T-helper 2 cell treated with Interferon-gamma antibody and Interleukin-4, amounts not matched to agents 5 μg/mL and 100 μg/mL, for 36 hours (primary cell): ENCODE results near the gene PEAR1.

Source experiments
- DNase-seq: peaks from one replicate; pipeline ENCODE4 v3.0.0; 2021; ENCODE audit warnings: low spot score
- H3K27ac Mint-ChIP-seq: one replicate; pipeline ENCODE4 v1.8.0; 2021; ENCODE audit warnings: mild to moderate bottlenecking, mixed read lengths
- H3K27me3 Mint-ChIP-seq: one replicate; pipeline ENCODE4 v1.8.0; 2021; ENCODE audit warnings: low read depth, mixed read lengths
- H3K36me3 Mint-ChIP-seq: one replicate; pipeline ENCODE4 v1.8.0; 2021; ENCODE audit warnings: low read depth, mixed read lengths
- H3K4me1 Mint-ChIP-seq: one replicate; pipeline ENCODE4 v1.8.0; 2021; ENCODE audit warnings: low read depth, mixed read lengths
- H3K4me3 Mint-ChIP-seq: one replicate; pipeline ENCODE4 v1.8.0; 2022; ENCODE audit warnings: mild to moderate bottlenecking, moderate library complexity, mixed read lengths
- H3K9me3 Mint-ChIP-seq: one replicate; pipeline ENCODE4 v1.8.0; 2021; ENCODE audit warnings: mixed read lengths

PEAR1 gene

GRCh38 chr1:156931974-156932710, 38.6 kb downstream of the PEAR1 start:
- Mint-ChIP-seq H3K4me3 (no peak overlapping the region), H3K9me3 (no peaks in the 10 kb centered on the region), H3K4me1 (peaks cover 11% of the 10 kb centered on the region), H3K36me3 (no peaks in the 10 kb centered on the region), H3K27me3 (peaks cover 45% of the 10 kb centered on the region), H3K27ac (no peak overlapping the region)
- no peak for DNase-seq

DNA sequence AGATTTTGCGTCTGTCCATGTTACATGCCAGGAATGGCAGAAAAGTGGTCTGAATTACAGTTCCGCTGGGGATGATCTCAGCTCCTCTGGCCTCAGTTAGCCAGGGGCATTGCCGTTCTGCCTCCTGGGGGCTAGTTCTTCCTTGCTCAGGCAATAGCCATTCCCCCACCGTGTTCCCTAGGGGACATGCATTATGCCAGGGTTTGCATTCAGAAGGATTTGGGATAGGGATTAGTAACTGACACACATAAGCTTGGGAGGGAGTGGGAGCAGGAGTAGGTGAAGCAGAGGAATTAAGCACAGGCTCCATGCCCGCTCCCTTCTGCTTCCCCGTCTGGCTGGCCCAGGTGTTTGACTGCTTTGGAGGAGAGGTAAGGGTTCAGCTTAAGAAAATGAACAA, 39.6 kb downstream of the PEAR1 start:
- peaks cover 36% of the 10 kb centered on the region for H3K27me3 Mint-ChIP-seq
- H3K9me3 Mint-ChIP-seq, result no peaks in the 10 kb centered on the region
- DNase-seq, result no peak
- H3K36me3 Mint-ChIP-seq, result no peaks in the 10 kb centered on the region
- H3K4me3 Mint-ChIP-seq, result no peak overlapping the region
- H3K4me1 Mint-ChIP-seq, result peaks cover 6% of the 10 kb centered on the region
- H3K27ac Mint-ChIP-seq, result no peak overlapping the region

- Mint-ChIP-seq H3K4me1 (peaks cover 4% of the 10 kb centered on the region), H3K36me3 (no peaks in the 10 kb centered on the region), H3K27ac (no peak overlapping the region), H3K9me3 (no peaks in the 10 kb centered on the region), H3K4me3 (no peak overlapping the region), H3K27me3 (peaks cover 16% of the 10 kb centered on the region)
- DNase-seq, result no peak
These were observed 42.1 kb downstream of the PEAR1 start for GRCh38 chr1:156935505-156936128.

- Mint-ChIP-seq H3K4me1 (peaks cover 4% of the 10 kb centered on the region), H3K9me3 (no peaks in the 10 kb centered on the region), H3K36me3 (peaks cover under 1% of the 10 kb centered on the region), H3K4me3 (no peak overlapping the region), H3K27me3 (peaks cover 10% of the 10 kb centered on the region), H3K27ac (no peak overlapping the region)
- DNase-seq, result no peak
These were observed 42.7 kb downstream of the PEAR1 start for GRCh38 chr1:156936191-156936590.

GRCh38 chr1:156936721-156937220, 43.3 kb downstream of the PEAR1 start:
- H3K9me3 Mint-ChIP-seq, result no peaks in the 10 kb centered on the region
- peaks cover 6% of the 10 kb centered on the region for H3K27me3 Mint-ChIP-seq
- no peak overlapping the region for H3K4me3 Mint-ChIP-seq
- no peak for DNase-seq
- no peak overlapping the region for H3K27ac Mint-ChIP-seq
- H3K36me3 Mint-ChIP-seq, result peaks cover 1% of the 10 kb centered on the region
- H3K4me1 Mint-ChIP-seq, result no peaks in the 10 kb centered on the region

GRCh38 chr1:156937883-156938282, 44.4 kb downstream of the PEAR1 start:
- no peak for DNase-seq
- peaks cover 4% of the 10 kb centered on the region for H3K27me3 Mint-ChIP-seq
- H3K9me3 Mint-ChIP-seq, result no peaks in the 10 kb centered on the region
- no peaks in the 10 kb centered on the region for H3K4me1 Mint-ChIP-seq
- H3K4me3 Mint-ChIP-seq, result no peak overlapping the region
- H3K36me3 Mint-ChIP-seq, result peaks cover 1% of the 10 kb centered on the region
- H3K27ac Mint-ChIP-seq, result no peak overlapping the region

DNA sequence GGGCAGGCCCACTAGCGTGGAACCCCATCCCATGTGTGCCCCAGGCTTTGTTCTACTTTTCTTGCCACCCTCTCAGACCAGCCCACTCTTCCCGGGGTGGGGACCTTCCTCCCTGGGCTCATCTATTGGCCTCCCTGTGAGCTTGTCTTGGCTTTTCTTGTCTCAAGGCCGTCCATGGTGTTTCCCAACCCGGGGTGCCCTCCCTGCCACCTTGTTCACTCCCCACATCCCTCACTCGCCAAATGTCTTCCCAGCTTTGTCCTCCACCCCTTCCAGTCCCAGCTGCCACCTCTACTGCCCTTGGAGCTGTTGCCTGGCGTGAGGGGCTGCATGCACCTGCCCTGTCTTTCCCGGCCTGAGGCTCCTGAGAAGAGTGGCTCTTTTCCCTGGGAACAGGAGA, 45.3 kb downstream of the PEAR1 start:
- DNase-seq, result no peak
- Mint-ChIP-seq H3K9me3 (no peaks in the 10 kb centered on the region), H3K4me3 (no peak overlapping the region), H3K27me3 (no peaks in the 10 kb centered on the region), H3K27ac (no peak overlapping the region), H3K36me3 (peaks cover 1% of the 10 kb centered on the region), H3K4me1 (no peaks in the 10 kb centered on the region)

DNA sequence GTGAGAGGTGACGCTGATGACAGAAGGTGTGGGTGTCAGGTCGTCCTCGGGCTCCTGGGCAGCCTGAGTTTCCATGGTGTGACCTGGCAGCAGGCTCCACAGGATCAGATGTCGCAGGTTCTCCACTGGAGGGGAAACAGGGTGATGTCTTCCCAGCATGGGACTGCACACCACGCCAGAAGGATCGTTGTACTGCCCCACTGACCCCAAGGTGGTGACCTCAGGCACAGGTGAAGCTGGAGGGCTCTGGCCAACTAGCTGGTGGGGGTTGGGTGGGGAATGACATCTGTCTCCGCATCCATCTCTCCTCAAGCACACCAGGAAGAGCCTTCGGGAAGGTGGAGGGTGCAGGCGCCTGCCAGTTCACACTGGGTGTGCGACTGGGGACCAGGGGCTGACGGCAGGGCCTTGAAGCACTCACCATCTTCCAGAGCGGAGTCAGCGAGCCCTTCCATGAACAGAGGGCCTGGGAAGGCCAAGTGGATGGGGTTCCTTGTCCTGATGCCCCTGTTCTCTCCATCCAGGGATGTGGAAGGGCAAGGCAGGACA, 46.3 kb downstream of the PEAR1 start:
- no peaks in the 10 kb centered on the region for H3K9me3 Mint-ChIP-seq
- peaks cover 1% of the 10 kb centered on the region for H3K36me3 Mint-ChIP-seq
- no peak for DNase-seq
- H3K4me1 Mint-ChIP-seq, result no peaks in the 10 kb centered on the region
- no peak overlapping the region for H3K27ac Mint-ChIP-seq
- H3K4me3 Mint-ChIP-seq, result no peak overlapping the region
- H3K27me3 Mint-ChIP-seq, result no peaks in the 10 kb centered on the region

DNA sequence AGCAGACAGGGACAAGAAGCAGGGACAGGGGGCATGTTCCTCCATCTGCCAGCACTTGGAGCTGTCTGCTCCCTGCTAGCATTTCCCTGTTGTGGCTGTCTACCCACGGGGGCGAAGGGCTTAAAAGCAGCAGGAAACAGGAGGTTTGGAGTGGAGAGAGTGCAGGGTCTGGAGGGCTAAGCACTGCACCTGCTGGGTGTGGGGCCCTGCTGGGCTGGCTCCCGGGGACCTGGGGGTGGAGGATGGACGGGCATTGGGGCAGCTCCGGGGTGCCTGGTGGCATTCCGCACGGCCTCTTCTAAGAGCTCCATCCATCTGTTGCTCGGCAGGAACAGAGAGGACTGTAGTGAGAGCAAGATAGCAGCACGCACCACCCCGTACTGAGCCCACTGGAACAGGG, 48.2 kb downstream of the PEAR1 start:
- Mint-ChIP-seq H3K27ac (no peak overlapping the region), H3K9me3 (no peaks in the 10 kb centered on the region)
- no peak for DNase-seq

DNA sequence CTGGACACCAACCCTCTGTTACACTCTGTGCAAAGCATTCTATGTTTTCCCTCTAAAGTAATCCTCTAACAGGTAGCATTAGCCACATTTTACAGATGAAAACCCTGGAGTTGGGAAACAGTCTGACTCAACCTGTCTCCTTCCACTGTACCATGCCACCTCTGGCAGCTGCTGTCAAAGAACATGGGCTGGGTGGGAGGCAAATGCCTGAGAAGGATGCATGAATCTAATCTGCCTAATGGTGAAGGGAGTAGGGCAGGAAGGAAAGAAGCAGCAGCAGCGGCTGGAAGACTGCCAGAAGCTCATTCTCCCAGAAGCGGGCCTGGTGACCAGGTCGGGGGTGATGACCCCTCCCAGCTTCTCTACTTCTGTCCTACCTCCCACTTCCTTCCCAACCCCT, 48.7 kb downstream of the PEAR1 start:
- Mint-ChIP-seq H3K27ac (no peak overlapping the region), H3K9me3 (no peaks in the 10 kb centered on the region), H3K36me3 (peaks cover 1% of the 10 kb centered on the region), H3K4me1 (no peaks in the 10 kb centered on the region), H3K27me3 (no peaks in the 10 kb centered on the region), H3K4me3 (no peak overlapping the region)
- DNase-seq, result no peak

More for the DNA sequence above, 48.2 kb downstream of the PEAR1 start:
- Mint-ChIP-seq H3K27me3 (no peaks in the 10 kb centered on the region), H3K36me3 (peaks cover 1% of the 10 kb centered on the region), H3K4me3 (no peak overlapping the region), H3K4me1 (no peaks in the 10 kb centered on the region)

- no peak overlapping the region for H3K4me3 Mint-ChIP-seq
- H3K4me1 Mint-ChIP-seq, result no peaks in the 10 kb centered on the region
- no peaks in the 10 kb centered on the region for H3K9me3 Mint-ChIP-seq
- H3K27me3 Mint-ChIP-seq, result no peaks in the 10 kb centered on the region
- peaks cover 1% of the 10 kb centered on the region for H3K36me3 Mint-ChIP-seq
- H3K27ac Mint-ChIP-seq, result no peak overlapping the region
- no peak for DNase-seq
These were observed 49.1 kb downstream of the PEAR1 start for GRCh38 chr1:156942576-156942975.

DNA sequence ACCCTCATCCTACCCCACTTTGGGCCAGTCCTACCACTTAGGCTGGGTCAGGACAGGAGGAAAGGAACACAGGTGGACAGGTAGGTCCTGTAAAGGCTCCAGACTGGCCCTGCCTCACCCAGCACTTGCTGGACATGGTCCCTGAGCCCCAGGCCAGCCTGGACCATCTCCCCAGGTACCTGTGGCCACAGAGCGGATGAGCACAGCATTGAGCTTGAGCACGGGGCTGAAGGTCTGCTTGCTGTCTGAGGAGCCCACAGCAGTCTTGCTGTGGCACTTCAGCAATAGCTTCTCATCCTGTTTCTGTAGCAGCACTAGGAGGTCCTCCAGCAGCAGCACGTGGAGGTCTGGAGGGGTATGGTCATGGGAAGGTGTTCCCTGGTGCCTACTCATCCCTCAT, 50.2 kb downstream of the PEAR1 start:
- no peak overlapping the region for H3K27ac Mint-ChIP-seq
- no peak overlapping the region for H3K4me3 Mint-ChIP-seq
- no peaks in the 10 kb centered on the region for H3K9me3 Mint-ChIP-seq
- no peak for DNase-seq
- no peaks in the 10 kb centered on the region for H3K4me1 Mint-ChIP-seq
- H3K27me3 Mint-ChIP-seq, result no peaks in the 10 kb centered on the region
- peaks cover 1% of the 10 kb centered on the region for H3K36me3 Mint-ChIP-seq

- no peak for DNase-seq
- no peaks in the 10 kb centered on the region for H3K9me3 Mint-ChIP-seq
- H3K36me3 Mint-ChIP-seq, result peaks cover 1% of the 10 kb centered on the region
- no peak overlapping the region for H3K4me3 Mint-ChIP-seq
- H3K4me1 Mint-ChIP-seq, result no peaks in the 10 kb centered on the region
- no peaks in the 10 kb centered on the region for H3K27me3 Mint-ChIP-seq
- no peak overlapping the region for H3K27ac Mint-ChIP-seq
These were observed 50.8 kb downstream of the PEAR1 start for GRCh38 chr1:156944268-156944667.

DNA sequence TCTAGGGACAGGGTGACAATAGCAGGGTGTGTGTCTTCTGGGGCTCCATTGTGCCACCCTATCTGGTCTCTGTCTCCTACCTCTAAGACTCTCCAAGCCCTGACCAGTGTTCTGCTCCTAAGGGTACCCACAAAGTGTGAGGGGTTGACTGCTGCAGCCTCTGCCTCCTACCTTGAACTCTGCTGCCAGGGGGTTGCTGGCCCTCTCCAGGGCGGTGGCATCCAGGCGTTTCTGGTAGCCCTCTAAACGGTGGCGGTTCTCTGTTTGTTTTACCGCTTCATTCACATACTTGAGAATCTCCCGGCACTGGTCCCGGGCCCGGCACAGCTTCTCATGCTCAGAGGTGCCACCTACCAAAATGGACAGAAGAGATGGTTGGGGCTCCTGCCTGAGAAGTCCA, 51.3 kb downstream of the PEAR1 start:
- Mint-ChIP-seq H3K4me1 (no peaks in the 10 kb centered on the region), H3K4me3 (no peak overlapping the region), H3K9me3 (no peaks in the 10 kb centered on the region), H3K27me3 (no peaks in the 10 kb centered on the region), H3K27ac (no peak overlapping the region), H3K36me3 (peaks cover 1% of the 10 kb centered on the region)
- no peak for DNase-seq
